A549 (cell line): ENCODE measurements around the gene KCNQ1. TPM values are rescaled to one million over a fixed set of nuclear protein-coding genes. Genes with fewer than 3 reads are reported as not detected.

Source experiments
- ATAC-seq, 2 experiments: fragments of 200-7000 bp in 1 of 2; fragments of >200 bp in 1 of 2; cut with Nextera tagmentation in 1 of 2; cut with Tn5 transposase in 1 of 2; 3 replicates each; pipeline versions ENCODE4 v1.8.0 to v1.9.1; 2018 to 2020; ENCODE audit warnings: mild to moderate bottlenecking in 1 of 2, moderate library complexity in 1 of 2
- CTCF ChIA-PET: fragments of 300-600 bp; sonication (Branson Sonifier 250); formaldehyde crosslinking; extraction: SDS; loops from one replicate; lab custom pipeline; 2021; ENCODE audit warnings: antibody characterized with exemption, inconsistent platforms; lab: Yijun Ruan, JAX
- POLR2A ChIA-PET: fragments of 350-600 bp; formaldehyde crosslinking; extraction: SDS; loops from one replicate; lab custom pipeline; 2021; ENCODE audit warnings: antibody characterized with exemption, inconsistent platforms; lab: Yijun Ruan, JAX
- DNase-seq, 2 experiments: peaks; one replicate each; pipeline versions ENCODE4 v3.0.0 to v3.0.0-alpha.2; 2011 to 2016; ENCODE audit warnings: low read depth in 1 of 2, low spot score in 1 of 2
- FAIRE-seq: peaks from 2 replicates; lab custom pipeline; 2011; peaks lifted over from hg19 to GRCh38; lab: Jason Lieb, UNC
- H3K27ac ChIP-seq, 2 experiments: fragments of >200 bp; sonication (Bioruptor Twin); formaldehyde crosslinking; 3 replicates each; pipeline ENCODE4 v1.5.1; 2016 to 2017
- H3K4me1 ChIP-seq: fragments of >200 bp; sonication (Bioruptor Twin); formaldehyde crosslinking; 3 replicates; pipeline ENCODE4 v1.6.1; 2016
- H3K4me2 ChIP-seq: fragments of >200 bp; sonication (Bioruptor Twin); formaldehyde crosslinking; 3 replicates; pipeline ENCODE4 v1.6.1; 2016
- H3K4me3 ChIP-seq: fragments of >200 bp; sonication (Bioruptor Twin); formaldehyde crosslinking; 3 replicates; pipeline ENCODE4 v1.5.1; 2016
- H3K9me3 ChIP-seq: fragments of >200 bp; sonication (Bioruptor Twin); formaldehyde crosslinking; 3 replicates; pipeline ENCODE4 v1.6.1; 2016
- BHLHE40 ChIP-seq: IDR thresholded peaks from 2 replicates; pipeline ENCODE4 v1.6.1; 2012; ENCODE audit warnings: low read depth, low read length, inconsistent platforms
- CBX2 ChIP-seq: fragments of 200-600 bp; sonication (generic); IDR thresholded peaks from 2 replicates; pipeline ENCODE4 v1.6.1; 2016; ENCODE audit warnings: low read depth, mild to moderate bottlenecking, borderline replicate concordance
- CBX8 ChIP-seq: fragments of 200-600 bp; sonication (generic); IDR thresholded peaks from 2 replicates; pipeline ENCODE4 v1.6.1; 2016
- CHD2 ChIP-seq: fragments of 150-350 bp; IDR thresholded peaks from 2 replicates; pipeline ENCODE4 v1.6.1; 2014; ENCODE audit warnings: low read length; ENCODE audit not compliant: partially characterized antibody
- FOSB ChIP-seq: fragments of 250-450 bp; sonication (Bioruptor Pico); IDR thresholded peaks from 2 replicates; pipeline ENCODE4 v1.5.0; 2020; ENCODE audit warnings: mild to moderate bottlenecking, moderate library complexity
- FOSL2 ChIP-seq, 2 experiments: fragments of 450-650 bp in 1 of 2; fragments of >200 bp in 1 of 2; sonication (Bioruptor Twin) in 1 of 2; formaldehyde crosslinking; IDR thresholded peaks; 2 replicates each; pipeline versions ENCODE4 v1.5.0 to v1.6.1; 2016 to 2020; ENCODE audit warnings: mild to moderate bottlenecking in 1 of 2, moderate library complexity in 1 of 2
- JUN ChIP-seq, 2 experiments: fragments of >200 bp; sonication (Bioruptor Twin); formaldehyde crosslinking; IDR thresholded peaks; 2 replicates in 1 of 2; 3 replicates in 1 of 2; pipeline ENCODE4 v1.6.1; 2016 to 2017
- JUNB ChIP-seq: fragments of >200 bp; sonication (Bioruptor Twin); formaldehyde crosslinking; IDR thresholded peaks from 2 replicates; pipeline ENCODE4 v1.6.1; 2016
- KDM1A ChIP-seq: fragments of 200-600 bp; sonication (generic); IDR thresholded peaks from 2 replicates; pipeline ENCODE4 v1.6.1; 2016; ENCODE audit warnings: low read depth, mild to moderate bottlenecking
- KDM5A ChIP-seq: fragments of 200-600 bp; sonication (generic); IDR thresholded peaks from 2 replicates; pipeline ENCODE4 v1.6.1; 2016; ENCODE audit warnings: antibody characterized with exemption, mild to moderate bottlenecking
- MYC ChIP-seq: IDR thresholded peaks from 2 replicates; pipeline ENCODE4 v1.6.1; 2012; ENCODE audit warnings: mild to moderate bottlenecking, inconsistent platforms, low read length, improper control_type of control experiment, borderline replicate concordance
- NR3C1 ChIP-seq: fragments of >200 bp; sonication (Bioruptor Twin); formaldehyde crosslinking; IDR thresholded peaks from 3 replicates; pipeline ENCODE4 v1.6.1; 2017
- POLR2A ChIP-seq: IDR thresholded peaks from 2 replicates; pipeline ENCODE4 v1.6.1; 2012; ENCODE audit warnings: mild to moderate bottlenecking, low read length
- POLR2AphosphoS2 ChIP-seq: conservative IDR thresholded peaks from 2 replicates; pipeline ENCODE4 v1.6.1; 2012; ENCODE audit warnings: low read length, improper control_type of control experiment, inconsistent platforms
- RARB ChIP-seq: fragments of 250-450 bp; sonication (Bioruptor Pico); IDR thresholded peaks from 2 replicates; pipeline ENCODE4 v1.8.0; 2021; ENCODE audit warnings: mild to moderate bottlenecking, moderate library complexity
- ZNF302 ChIP-seq: fragments of 250-450 bp; sonication (Bioruptor Pico); IDR thresholded peaks from 2 replicates; pipeline ENCODE4 v1.9.0; 2021; ENCODE audit warnings: inconsistent platforms, mild to moderate bottlenecking, moderate library complexity
- WGBS: methylation state at CpG from one replicate; pipeline ENCODE4 v1.1.6; 2017; ENCODE audit errors: missing lambda C conversion rate; 5-methylcytosine and 5-hydroxymethylcytosine counted together
- polyA plus RNA-seq, 4 experiments: library from polyadenylated mRNA; depleted of rRNA in 3 of 4; stranded (reverse); fragments of >200 nt; fragmentation: RNase III in 1 of 4; extraction: RNeasy Plus Mini Kit Qiagen cat#74134 plus additional on column Dnase treatment in 1 of 4; gene quantifications; 2 replicates in 3 of 4; 3 replicates in 1 of 4; pipeline ENCODE4 v1.2.3, GENCODE V29; 2011 to 2017
- TF ChIP-seq, protein P1 (sequence below): fragments of >200 bp; sonication (Bioruptor Twin); formaldehyde crosslinking; IDR thresholded peaks from 3 replicates; pipeline ENCODE4 v1.6.1; 2016
- TF ChIP-seq, protein P2 (sequence below): fragments of 250-450 bp; sonication (Bioruptor Pico); IDR thresholded peaks from 2 replicates; pipeline ENCODE4 v1.5.0; 2020; ENCODE audit warnings: low read depth, mild to moderate bottlenecking, moderate library complexity
- TF ChIP-seq, protein P3 (sequence below): fragments of 250-450 bp; sonication (Bioruptor Pico); IDR thresholded peaks from 2 replicates; pipeline ENCODE4 v1.5.0; 2021; ENCODE audit warnings: mild to moderate bottlenecking, moderate library complexity, borderline replicate concordance
- TF ChIP-seq, protein P4 (sequence below): fragments of 450-650 bp; IDR thresholded peaks from 2 replicates; pipeline ENCODE4 v1.6.1; 2014; ENCODE audit warnings: antibody characterized with exemption
- TF ChIP-seq, protein P5 (sequence below): IDR thresholded peaks from 2 replicates; pipeline ENCODE4 v1.6.1; 2012; ENCODE audit warnings: low read depth, borderline replicate concordance

KCNQ1 gene
- polyA plus RNA-seq, 2 of the 4 experiments (the other 2 are of a cell fraction) = 0.14 to 0.17 TPM

DNA sequence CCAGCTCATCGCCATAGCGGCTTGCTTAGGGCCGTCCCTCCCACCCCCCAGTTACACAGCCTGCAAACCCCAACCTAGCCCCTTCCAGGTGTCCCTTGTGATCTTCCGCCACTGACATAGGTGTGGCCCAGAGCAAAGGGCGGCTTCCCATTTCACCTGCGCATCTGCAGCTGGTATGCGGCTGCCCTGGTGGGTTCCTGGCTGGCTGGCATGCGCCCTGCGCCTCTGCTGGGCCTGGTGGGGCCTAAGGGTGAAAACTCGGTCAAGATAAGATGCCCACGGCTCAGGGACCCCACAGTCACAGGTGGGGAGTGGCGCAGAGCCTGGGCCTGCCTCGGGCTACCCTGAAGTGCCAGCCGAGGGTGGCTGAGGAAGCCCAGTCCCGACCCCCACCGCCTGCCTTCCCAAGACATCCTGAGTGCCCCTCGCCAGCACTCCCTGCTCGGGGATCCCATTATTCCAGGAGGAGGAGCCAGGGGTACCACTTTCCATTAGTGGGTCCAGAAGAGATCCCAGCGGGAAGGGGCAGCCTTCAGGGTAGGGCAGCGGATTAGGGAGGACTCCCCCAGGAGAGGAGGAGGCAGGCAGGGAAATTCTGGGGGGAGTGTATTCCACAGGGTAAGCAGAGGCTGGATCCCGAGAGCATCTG lies 291.9 kb downstream of the KCNQ1 start:
- ChIA-PET POLR2A (no interaction called here), CTCF (interaction anchor here (1.0 kb wide), 2 partner anchors 12 to 93 kb away, joined by 3 read pairs; no protein-coding TSS in a partner anchor)
- ATAC-seq (no peak), DNase-seq (no peak), FAIRE-seq (no peak)
- no peak for TF ChIP-seq BHLHE40
- TF ChIP-seq MYC = no peak
- TF ChIP-seq JUN (IDR thresholded peaks at IDR 0.05) = no peak
- Histone ChIP-seq H3K9me3 (no peaks in the 10 kb centered on the region), H3K4me1 (peaks cover 6% of the 10 kb centered on the region), H3K27ac (no peak overlapping the region), H3K4me2 (no peak overlapping the region), H3K4me3 (no peak overlapping the region)
- 88% methylated on average over 14 of the region's 21 CpGs for WGBS

DNA sequence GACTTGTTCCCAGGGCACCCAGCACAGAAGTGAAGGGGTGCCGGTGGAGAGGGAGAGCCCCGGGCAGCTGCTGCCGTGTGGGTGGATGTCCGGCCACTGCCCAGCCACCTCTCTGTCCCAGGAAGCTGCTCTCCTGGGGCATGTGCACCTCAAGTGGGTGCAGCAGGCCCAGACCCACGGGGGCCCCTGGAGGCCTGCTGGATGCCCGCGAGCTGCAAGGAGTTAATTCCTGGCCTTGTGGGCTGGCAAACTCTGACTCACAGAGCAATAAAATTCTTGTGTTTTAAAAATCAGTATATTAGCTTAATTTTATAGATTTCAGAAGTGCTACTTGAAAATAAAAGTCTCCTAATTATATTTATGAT lies 292.4 kb downstream of the KCNQ1 start:
- ATAC-seq = no peak
- POLR2A ChIA-PET = no interaction called here
- 71% methylated on average over 7 of the region's 7 CpGs for WGBS
- H3K9me3 ChIP-seq = no peaks in the 10 kb centered on the region
- H3K4me1 ChIP-seq = peaks cover 11% of the 10 kb centered on the region
- no peak overlapping the region for H3K4me3 ChIP-seq
- H3K27ac ChIP-seq = no peak overlapping the region
- FAIRE-seq = no peak
- H3K4me2 ChIP-seq = no peak overlapping the region
- CTCF ChIA-PET = interaction anchor here (1.0 kb wide), 2 partner anchors 11 to 93 kb away, joined by 3 read pairs; no protein-coding TSS in a partner anchor
- no peak for DNase-seq
- TF ChIP-seq RARB = no peak

DNA sequence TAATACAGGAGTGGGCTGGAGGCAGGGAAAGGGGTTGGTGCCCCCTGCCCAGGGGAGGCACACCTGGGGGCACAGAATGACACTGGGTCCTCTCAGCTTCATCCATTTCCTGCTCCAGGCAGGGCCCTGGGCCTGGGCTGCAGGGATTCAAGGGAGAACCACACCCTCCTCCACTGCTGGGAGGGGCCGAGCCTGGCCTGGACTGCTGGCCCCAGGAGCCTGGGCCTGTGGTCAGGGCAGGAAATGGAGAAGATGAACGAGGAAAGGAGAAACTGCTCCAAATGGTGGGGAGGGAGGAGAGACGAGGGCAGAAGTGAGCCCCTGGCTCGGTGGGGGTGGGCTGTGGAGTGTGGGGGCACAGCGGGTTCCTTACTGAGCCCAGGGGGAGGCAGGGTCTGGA lies 293.1 kb downstream of the KCNQ1 start:
- ATAC-seq (no peak), FAIRE-seq (no peak), DNase-seq (no peak)
- peaks cover 15% of the 10 kb centered on the region for H3K4me1 ChIP-seq
- no peak overlapping the region for H3K4me2 ChIP-seq
- H3K27ac ChIP-seq = no peak overlapping the region; a peak in 1 of 6 replicates
- H3K4me3 ChIP-seq = no peak overlapping the region
- H3K9me3 ChIP-seq = no peaks in the 10 kb centered on the region
- CTCF ChIA-PET = interaction anchor here (1.0 kb wide), 1 partner anchor 11 kb away, joined by 3 read pairs; no protein-coding TSS in a partner anchor
- 67% methylated on average over 3 of the region's 5 CpGs for WGBS
- POLR2A ChIA-PET = no interaction called here
- TF ChIP-seq CBX2 = no peak
- TF ChIP-seq JUN (IDR thresholded peaks at IDR 0.05) = no peak
- TF ChIP-seq, protein P1, sequence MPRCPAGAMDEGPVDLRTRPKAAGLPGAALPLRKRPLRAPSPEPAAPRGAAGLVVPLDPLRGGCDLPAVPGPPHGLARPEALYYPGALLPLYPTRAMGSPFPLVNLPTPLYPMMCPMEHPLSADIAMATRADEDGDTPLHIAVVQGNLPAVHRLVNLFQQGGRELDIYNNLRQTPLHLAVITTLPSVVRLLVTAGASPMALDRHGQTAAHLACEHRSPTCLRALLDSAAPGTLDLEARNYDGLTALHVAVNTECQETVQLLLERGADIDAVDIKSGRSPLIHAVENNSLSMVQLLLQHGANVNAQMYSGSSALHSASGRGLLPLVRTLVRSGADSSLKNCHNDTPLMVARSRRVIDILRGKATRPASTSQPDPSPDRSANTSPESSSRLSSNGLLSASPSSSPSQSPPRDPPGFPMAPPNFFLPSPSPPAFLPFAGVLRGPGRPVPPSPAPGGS = no peak
- no peak for TF ChIP-seq FOSB (CRISPR knock-in tag)
- TF ChIP-seq KDM5A = no peak
- TF ChIP-seq, protein P2, sequence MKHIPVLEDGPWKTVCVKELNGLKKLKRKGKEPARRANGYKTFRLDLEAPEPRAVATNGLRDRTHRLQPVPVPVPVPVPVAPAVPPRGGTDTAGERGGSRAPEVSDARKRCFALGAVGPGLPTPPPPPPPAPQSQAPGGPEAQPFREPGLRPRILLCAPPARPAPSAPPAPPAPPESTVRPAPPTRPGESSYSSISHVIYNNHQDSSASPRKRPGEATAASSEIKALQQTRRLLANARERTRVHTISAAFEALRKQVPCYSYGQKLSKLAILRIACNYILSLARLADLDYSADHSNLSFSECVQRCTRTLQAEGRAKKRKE (CRISPR knock-in tag) = no peak
- TF ChIP-seq KDM1A = no peak
- TF ChIP-seq CHD2 = no peak

DNA sequence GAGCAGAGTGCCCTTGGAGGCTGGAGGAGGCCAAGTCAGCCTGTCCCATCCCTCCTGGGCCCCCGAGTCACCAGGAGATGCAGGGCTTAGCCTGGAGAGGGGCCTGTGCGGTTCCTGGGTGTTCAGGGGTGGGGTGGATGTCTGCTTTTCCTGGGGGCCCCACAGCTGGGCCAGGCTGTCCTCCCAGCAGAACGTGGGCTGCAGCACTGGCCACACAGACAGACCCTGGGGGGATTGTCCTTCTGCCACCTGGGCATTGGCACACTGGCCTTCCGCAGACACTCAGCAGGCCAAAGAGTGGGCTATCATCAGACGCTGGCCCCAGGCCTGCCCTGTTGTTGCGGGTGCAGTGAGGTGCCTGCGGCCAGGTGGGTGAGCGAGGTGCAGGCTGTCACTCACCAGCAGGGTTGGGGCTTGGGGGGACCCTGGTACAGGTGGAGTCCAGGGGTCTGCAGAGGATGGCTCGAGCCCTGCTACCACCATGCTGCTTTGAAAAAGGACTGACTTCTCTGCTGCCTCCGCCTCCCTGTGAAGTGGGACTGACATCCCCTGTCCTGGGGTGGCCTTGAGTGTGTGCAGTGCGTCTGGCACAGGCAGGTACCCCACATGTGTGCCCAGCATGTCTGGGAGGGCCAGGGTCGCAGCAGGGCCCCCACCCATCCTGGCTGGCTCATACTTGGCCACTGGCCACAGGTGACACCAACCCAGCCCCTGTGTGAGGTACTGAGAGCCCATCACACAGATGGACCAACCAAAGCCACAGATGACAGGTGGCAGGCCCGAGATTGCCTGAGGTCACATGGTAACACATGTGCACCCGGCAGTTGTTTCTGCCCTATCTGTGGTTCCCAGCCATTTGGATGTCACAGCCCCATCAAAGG lies 294.0 kb downstream of the KCNQ1 start:
- CTCF ChIA-PET = no interaction called here
- POLR2A ChIA-PET = no interaction called here
- FAIRE-seq (no peak), ATAC-seq (no peak), DNase-seq (no peak)
- Histone ChIP-seq H3K9me3 (no peaks in the 10 kb centered on the region), H3K4me2 (no peak overlapping the region), H3K27ac (no peak overlapping the region), H3K4me3 (no peak overlapping the region), H3K4me1 (peaks cover 15% of the 10 kb centered on the region)
- 87% methylated on average over 11 of the region's 14 CpGs for WGBS
- TF ChIP-seq ZNF302 = no peak
- no peak for TF ChIP-seq POLR2A
- TF ChIP-seq CHD2 = no peak
- TF ChIP-seq CBX8 = no peak
- no peak for TF ChIP-seq JUNB
- TF ChIP-seq, protein P3, sequence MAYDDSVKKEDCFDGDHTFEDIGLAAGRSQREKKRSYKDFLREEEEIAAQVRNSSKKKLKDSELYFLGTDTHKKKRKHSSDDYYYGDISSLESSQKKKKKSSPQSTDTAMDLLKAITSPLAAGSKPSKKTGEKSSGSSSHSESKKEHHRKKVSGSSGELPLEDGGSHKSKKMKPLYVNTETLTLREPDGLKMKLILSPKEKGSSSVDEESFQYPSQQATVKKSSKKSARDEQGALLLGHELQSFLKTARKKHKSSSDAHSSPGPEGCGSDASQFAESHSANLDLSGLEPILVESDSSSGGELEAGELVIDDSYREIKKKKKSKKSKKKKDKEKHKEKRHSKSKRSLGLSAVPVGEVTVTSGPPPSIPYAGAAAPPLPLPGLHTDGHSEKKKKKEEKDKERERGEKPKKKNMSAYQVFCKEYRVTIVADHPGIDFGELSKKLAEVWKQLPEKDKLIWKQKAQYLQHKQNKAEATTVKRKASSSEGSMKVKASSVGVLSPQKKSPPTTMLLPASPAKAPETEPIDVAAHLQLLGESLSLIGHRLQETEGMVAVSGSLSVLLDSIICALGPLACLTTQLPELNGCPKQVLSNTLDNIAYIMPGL (CRISPR knock-in tag) = no peak
- TF ChIP-seq, protein P4, sequence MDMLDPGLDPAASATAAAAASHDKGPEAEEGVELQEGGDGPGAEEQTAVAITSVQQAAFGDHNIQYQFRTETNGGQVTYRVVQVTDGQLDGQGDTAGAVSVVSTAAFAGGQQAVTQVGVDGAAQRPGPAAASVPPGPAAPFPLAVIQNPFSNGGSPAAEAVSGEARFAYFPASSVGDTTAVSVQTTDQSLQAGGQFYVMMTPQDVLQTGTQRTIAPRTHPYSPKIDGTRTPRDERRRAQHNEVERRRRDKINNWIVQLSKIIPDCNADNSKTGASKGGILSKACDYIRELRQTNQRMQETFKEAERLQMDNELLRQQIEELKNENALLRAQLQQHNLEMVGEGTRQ = no peak
- no peak for TF ChIP-seq NR3C1
- no peak for TF ChIP-seq FOSL2 (IDR thresholded peaks at IDR 0.05)
- no peak for TF ChIP-seq FOSL2 (CRISPR knock-in tag; IDR thresholded peaks at IDR 0.05)
- TF ChIP-seq, protein P5, sequence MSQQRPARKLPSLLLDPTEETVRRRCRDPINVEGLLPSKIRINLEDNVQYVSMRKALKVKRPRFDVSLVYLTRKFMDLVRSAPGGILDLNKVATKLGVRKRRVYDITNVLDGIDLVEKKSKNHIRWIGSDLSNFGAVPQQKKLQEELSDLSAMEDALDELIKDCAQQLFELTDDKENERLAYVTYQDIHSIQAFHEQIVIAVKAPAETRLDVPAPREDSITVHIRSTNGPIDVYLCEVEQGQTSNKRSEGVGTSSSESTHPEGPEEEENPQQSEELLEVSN = no peak
- TF ChIP-seq KDM5A = no peak
- TF ChIP-seq POLR2AphosphoS2 = no peak
